SH-SY5Y (cell line): ENCODE measurements around the gene CAGE1.

Source experiments
- GATA2 ChIP-seq: IDR thresholded peaks from 2 replicates; pipeline ENCODE4 v1.6.1; 2011; ENCODE audit warnings: mild to moderate bottlenecking, low read depth, low read length
- GATA3 ChIP-seq: IDR thresholded peaks from 2 replicates; pipeline ENCODE4 v1.6.1; 2011; ENCODE audit warnings: low read depth, mild to moderate bottlenecking, low read length, moderate library complexity

DNA sequence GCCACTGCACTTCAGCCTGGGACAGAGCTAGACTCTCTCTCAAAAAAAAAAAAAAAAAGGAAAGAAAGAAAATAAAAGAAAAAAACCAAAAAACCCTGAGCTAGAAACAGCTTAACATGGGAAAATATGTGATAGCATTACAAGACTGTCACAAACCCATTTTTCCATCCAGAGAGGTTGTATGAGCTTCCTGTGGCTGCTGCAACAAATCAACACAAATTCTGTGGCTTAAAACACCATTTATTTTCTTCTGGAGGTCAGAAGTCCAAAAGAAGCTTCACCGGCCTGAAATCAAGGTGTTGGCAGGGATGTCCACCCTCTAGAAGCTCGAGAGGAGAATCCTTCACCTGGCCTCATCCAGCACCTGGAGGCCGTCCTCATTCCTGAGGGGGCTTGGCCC is 54.9 kb downstream of the CAGE1 start:
- TF ChIP-seq GATA2 (no peak), GATA3 (no peak)
